Liver (tissue), 9 donors: Measurements from ENCODE around the gene NOS1AP. TPM values are rescaled to one million over a fixed set of nuclear protein-coding genes. Genes with fewer than 3 reads are reported as not detected.
A peak's percentile ranks its signal among the peaks of the same experiment; 100 is the strongest.

Source experiments
- DNase-seq: peaks from one replicate; pipeline ENCODE4 v3.0.0-alpha.2; 2017; ENCODE audit warnings: low spot score
- H3K27ac ChIP-seq, 2 donors: one replicate each; pipeline ENCODE4 v1.7.0; 2013; ENCODE audit warnings: inconsistent platforms in 2 of 2, low read length in 2 of 2, control low read depth in 1 of 2, low read depth in 1 of 2, mild to moderate bottlenecking in 1 of 2
- H3K27me3 ChIP-seq, 4 donors: one replicate each; pipeline versions ENCODE4 v1.6.1 to v1.7.0; 2013; ENCODE audit warnings: low read length in 3 of 4, inconsistent platforms in 1 of 4, mild to moderate bottlenecking in 1 of 4, moderate library complexity in 1 of 4; ENCODE audit not compliant: control insufficient read depth in 4 of 4, insufficient read depth in 4 of 4
- H3K36me3 ChIP-seq, 4 donors: one replicate each; pipeline versions ENCODE4 v1.6.1 to v1.7.0; 2013; ENCODE audit warnings: low read length in 3 of 4, mild to moderate bottlenecking in 3 of 4, low read depth in 1 of 4, moderate library complexity in 1 of 4; ENCODE audit not compliant: control insufficient read depth in 4 of 4, insufficient read depth in 3 of 4
- H3K4me1 ChIP-seq, 4 donors: one replicate each; pipeline versions ENCODE4 v1.6.1 to v1.7.0; 2013; ENCODE audit warnings: low read length in 3 of 4, mild to moderate bottlenecking in 3 of 4, moderate library complexity in 1 of 4; ENCODE audit not compliant: control insufficient read depth in 4 of 4, insufficient read depth in 4 of 4
- H3K4me3 ChIP-seq, 3 donors: one replicate each; pipeline versions ENCODE4 v1.6.1 to v1.7.0; 2013; ENCODE audit warnings: low read length in 3 of 3, control low read depth in 1 of 3, low read depth in 1 of 3, mild to moderate bottlenecking in 1 of 3
- H3K9ac ChIP-seq, 2 donors: one replicate each; pipeline ENCODE4 v1.7.0; 2013; ENCODE audit warnings: low read length in 2 of 2, mild to moderate bottlenecking in 2 of 2, moderate library complexity in 2 of 2, control low read depth in 1 of 2, low read depth in 1 of 2
- H3K9me3 ChIP-seq, 4 donors: one replicate each; pipeline versions ENCODE4 v1.6.1 to v1.7.0; 2013; ENCODE audit warnings: low read length in 3 of 4; ENCODE audit not compliant: control insufficient read depth in 4 of 4
- EGR1 ChIP-seq, 2 donors: IDR thresholded peaks; 2 replicates each; pipeline ENCODE4 v1.6.1; 2016 to 2018; ENCODE audit warnings: antibody characterized with exemption in 2 of 2, low read depth in 2 of 2
- FOXA1 ChIP-seq: IDR thresholded peaks from 2 replicates; pipeline ENCODE4 v1.6.1; 2016; ENCODE audit warnings: antibody characterized with exemption
- FOXA2 ChIP-seq: IDR thresholded peaks from 2 replicates; pipeline ENCODE4 v1.6.1; 2016; ENCODE audit warnings: antibody characterized with exemption
- GABPA ChIP-seq, 2 donors: IDR thresholded peaks in 1 of 2; conservative IDR thresholded peaks in 1 of 2; 2 replicates each; pipeline ENCODE4 v1.6.1; 2016; ENCODE audit warnings: antibody characterized with exemption in 2 of 2, mild to moderate bottlenecking in 1 of 2, moderate library complexity in 1 of 2
- HNF4A ChIP-seq, 2 donors: conservative IDR thresholded peaks; 2 replicates each; pipeline ENCODE4 v1.6.1; 2016; ENCODE audit warnings: antibody characterized with exemption in 2 of 2, mild to moderate bottlenecking in 2 of 2
- HNF4G ChIP-seq: IDR thresholded peaks from 2 replicates; pipeline ENCODE4 v1.6.1; 2016; ENCODE audit warnings: antibody characterized with exemption
- JUND ChIP-seq, 2 donors: IDR thresholded peaks; 2 replicates each; pipeline ENCODE4 v1.6.1; 2016; ENCODE audit warnings: antibody characterized with exemption in 2 of 2
- NR2F2 ChIP-seq: IDR thresholded peaks from 2 replicates; pipeline ENCODE4 v1.6.1; 2016; ENCODE audit warnings: antibody characterized with exemption
- RAD21 ChIP-seq, 2 donors: IDR thresholded peaks; 2 replicates each; pipeline ENCODE4 v1.6.1; 2016; ENCODE audit warnings: antibody characterized with exemption in 2 of 2, mild to moderate bottlenecking in 2 of 2
- RXRA ChIP-seq, 2 donors: IDR thresholded peaks; 2 replicates each; pipeline ENCODE4 v1.6.1; 2017 to 2018; ENCODE audit warnings: antibody characterized with exemption in 2 of 2, mild to moderate bottlenecking in 1 of 2
- SP1 ChIP-seq: IDR thresholded peaks from 2 replicates; pipeline ENCODE4 v1.6.1; 2018; ENCODE audit warnings: antibody characterized with exemption, mild to moderate bottlenecking
- YY1 ChIP-seq: IDR thresholded peaks from 2 replicates; pipeline ENCODE4 v1.6.1; 2016; ENCODE audit warnings: antibody characterized with exemption, mild to moderate bottlenecking
- WGBS: extraction: QIAGEN DNeasy Blood & Tissue Kit; methylation state at CpG from one replicate; pipeline ENCODE4 v1.1.7; 2013; 5-methylcytosine and 5-hydroxymethylcytosine counted together
- polyA plus RNA-seq, 2 donors: library from polyadenylated mRNA; stranded (reverse) in 1 of 2; unstranded in 1 of 2; fragments of 200-250 nt in 1 of 2; fragments of >200 nt in 1 of 2; fragmentation: Nextera tagmentation in 1 of 2; extraction: Ambion mirVana in 1 of 2; gene quantifications; one replicate each; pipeline versions ENCODE4 v1.2.1 to v1.2.3, GENCODE V29; 2013 to 2015
- total RNA-seq, 2 donors: library from RNA; depleted of rRNA; stranded (reverse); fragments of >200 nt; gene quantifications; one replicate each; pipeline ENCODE4 v1.2.3, GENCODE V29; 2014
- TF ChIP-seq, protein P1 (sequence below): fragments of 150-350 bp; IDR thresholded peaks from 2 replicates; pipeline ENCODE4 v1.5.1; 2017; ENCODE audit warnings: improper control_type of control experiment, low read depth, low read length; ENCODE audit not compliant: missing input control
- TF ChIP-seq, protein P2 (sequence below): IDR thresholded peaks from 2 replicates; pipeline ENCODE4 v1.6.1; 2016; ENCODE audit warnings: antibody characterized with exemption
- TF ChIP-seq, protein P3 (sequence below): IDR thresholded peaks from 2 replicates; pipeline ENCODE4 v1.6.1; 2016; ENCODE audit warnings: antibody characterized with exemption
- TF ChIP-seq, protein P4 (sequence below): IDR thresholded peaks from 2 replicates; pipeline ENCODE4 v1.6.1; 2016; ENCODE audit warnings: antibody characterized with exemption, mild to moderate bottlenecking
- TF ChIP-seq, protein P5 (sequence below): IDR thresholded peaks from 2 replicates; pipeline ENCODE4 v1.6.1; 2016; ENCODE audit warnings: antibody characterized with exemption
- donor health status: healthy.
- donor health status: healthy.
- donor health status: healthy.
- donor health status: healthy.
- donor health status: healthy.

Gene NOS1AP
- total and polyA plus RNA-seq, 4 donors = 1.4 to 13.0 (median 4.5) TPM

DNA sequence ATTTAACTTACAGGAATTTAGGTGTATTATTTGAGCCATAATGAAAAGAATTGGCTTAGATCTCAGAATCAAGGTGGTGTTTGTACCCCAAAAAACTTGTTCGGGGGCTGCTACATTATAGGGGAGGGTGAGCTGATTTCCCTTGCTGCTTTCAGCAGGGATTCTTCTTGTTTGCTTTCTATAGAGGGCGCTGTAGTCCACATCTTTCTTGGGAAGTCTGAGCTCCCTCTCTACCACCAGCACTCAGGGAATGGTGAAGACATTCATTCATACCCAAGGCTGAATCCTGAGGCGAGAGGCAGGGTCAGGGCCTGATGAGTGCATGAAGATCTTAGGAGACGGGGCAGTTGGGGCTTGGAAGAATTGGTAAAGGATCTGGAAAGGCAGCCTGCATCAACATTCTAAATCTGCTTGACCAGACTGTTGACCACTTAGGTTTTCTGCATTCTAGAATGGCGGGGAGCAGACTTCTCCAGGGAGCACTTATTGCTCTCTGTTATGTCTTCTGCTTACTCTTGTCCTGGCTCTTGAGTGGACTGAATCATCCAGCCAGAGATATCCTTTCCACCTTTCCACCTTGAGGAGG lies 288.3 kb downstream of the NOS1AP start:
- H3K4me1 ChIP-seq = peaks cover 3 to 21% (median 10%) of the 10 kb centered on the region in 4 donors
- H3K36me3 ChIP-seq = peaks cover 2 to 22% (median 17%) of the 10 kb centered on the region in 4 donors
- H3K9ac ChIP-seq = no peak overlapping the region
- WGBS = 65% methylated on average over 5 of the region's 5 CpGs
- no peak overlapping the region for H3K4me3 ChIP-seq
- no peaks in the 10 kb centered on the region for H3K27me3 ChIP-seq
- TF ChIP-seq, protein P1, sequence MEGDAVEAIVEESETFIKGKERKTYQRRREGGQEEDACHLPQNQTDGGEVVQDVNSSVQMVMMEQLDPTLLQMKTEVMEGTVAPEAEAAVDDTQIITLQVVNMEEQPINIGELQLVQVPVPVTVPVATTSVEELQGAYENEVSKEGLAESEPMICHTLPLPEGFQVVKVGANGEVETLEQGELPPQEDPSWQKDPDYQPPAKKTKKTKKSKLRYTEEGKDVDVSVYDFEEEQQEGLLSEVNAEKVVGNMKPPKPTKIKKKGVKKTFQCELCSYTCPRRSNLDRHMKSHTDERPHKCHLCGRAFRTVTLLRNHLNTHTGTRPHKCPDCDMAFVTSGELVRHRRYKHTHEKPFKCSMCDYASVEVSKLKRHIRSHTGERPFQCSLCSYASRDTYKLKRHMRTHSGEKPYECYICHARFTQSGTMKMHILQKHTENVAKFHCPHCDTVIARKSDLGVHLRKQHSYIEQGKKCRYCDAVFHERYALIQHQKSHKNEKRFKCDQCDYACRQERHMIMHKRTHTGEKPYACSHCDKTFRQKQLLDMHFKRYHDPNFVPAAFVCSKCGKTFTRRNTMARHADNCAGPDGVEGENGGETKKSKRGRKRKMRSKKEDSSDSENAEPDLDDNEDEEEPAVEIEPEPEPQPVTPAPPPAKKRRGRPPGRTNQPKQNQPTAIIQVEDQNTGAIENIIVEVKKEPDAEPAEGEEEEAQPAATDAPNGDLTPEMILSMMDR = peak; percentile 57
- TF ChIP-seq RAD21 (IDR thresholded peaks at IDR 0.05) (peak; percentile 82 to 83), HNF4G (no peak), JUND (IDR thresholded peaks at IDR 0.05) (no peak), YY1 (no peak), EGR1 (IDR thresholded peaks at IDR 0.05; ENCODE audit: low read depth in 2 of 2) (no peak), FOXA2 (no peak)
- TF ChIP-seq, protein P2, sequence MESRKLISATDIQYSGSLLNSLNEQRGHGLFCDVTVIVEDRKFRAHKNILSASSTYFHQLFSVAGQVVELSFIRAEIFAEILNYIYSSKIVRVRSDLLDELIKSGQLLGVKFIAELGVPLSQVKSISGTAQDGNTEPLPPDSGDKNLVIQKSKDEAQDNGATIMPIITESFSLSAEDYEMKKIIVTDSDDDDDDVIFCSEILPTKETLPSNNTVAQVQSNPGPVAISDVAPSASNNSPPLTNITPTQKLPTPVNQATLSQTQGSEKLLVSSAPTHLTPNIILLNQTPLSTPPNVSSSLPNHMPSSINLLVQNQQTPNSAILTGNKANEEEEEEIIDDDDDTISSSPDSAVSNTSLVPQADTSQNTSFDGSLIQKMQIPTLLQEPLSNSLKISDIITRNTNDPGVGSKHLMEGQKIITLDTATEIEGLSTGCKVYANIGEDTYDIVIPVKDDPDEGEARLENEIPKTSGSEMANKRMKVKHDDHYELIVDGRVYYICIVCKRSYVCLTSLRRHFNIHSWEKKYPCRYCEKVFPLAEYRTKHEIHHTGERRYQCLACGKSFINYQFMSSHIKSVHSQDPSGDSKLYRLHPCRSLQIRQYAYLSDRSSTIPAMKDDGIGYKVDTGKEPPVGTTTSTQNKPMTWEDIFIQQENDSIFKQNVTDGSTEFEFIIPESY = no peak
- TF ChIP-seq, protein P3, sequence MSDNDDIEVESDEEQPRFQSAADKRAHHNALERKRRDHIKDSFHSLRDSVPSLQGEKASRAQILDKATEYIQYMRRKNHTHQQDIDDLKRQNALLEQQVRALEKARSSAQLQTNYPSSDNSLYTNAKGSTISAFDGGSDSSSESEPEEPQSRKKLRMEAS = no peak
- no peak overlapping the region for H3K27ac ChIP-seq
- no peak for DNase-seq
- no peaks in the 10 kb centered on the region for H3K9me3 ChIP-seq

DNA sequence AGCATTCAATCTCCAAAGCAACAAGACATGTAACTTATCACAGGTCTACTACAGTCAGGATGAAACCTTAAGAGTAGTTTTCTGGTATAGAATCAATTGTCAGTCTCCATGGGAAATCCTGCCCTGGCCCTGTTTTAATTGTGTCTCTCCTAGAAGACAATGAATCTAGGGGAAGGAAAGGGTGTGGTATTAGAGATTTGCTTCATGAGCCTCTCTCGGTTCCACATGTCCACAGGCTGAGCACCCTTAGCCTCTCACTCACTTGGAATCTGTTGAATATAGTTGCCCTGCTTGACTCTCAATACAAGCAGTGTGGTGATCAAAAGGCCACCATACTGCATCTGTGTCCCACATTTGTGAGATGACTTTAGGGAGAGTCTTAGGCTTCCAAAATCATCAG lies 289.4 kb downstream of the NOS1AP start:
- peaks cover 2 to 22% (median 17%) of the 10 kb centered on the region in 4 donors for H3K36me3 ChIP-seq
- H3K9me3 ChIP-seq = no peaks in the 10 kb centered on the region
- H3K27ac ChIP-seq = no peak overlapping the region
- DNase-seq = no peak
- peaks cover 3 to 23% (median 12%) of the 10 kb centered on the region in 4 donors for H3K4me1 ChIP-seq
- H3K27me3 ChIP-seq = no peaks in the 10 kb centered on the region
- no peak overlapping the region for H3K4me3 ChIP-seq
- no peak overlapping the region for H3K9ac ChIP-seq
- 85% methylated on average over 1 of the region's 1 CpG for WGBS
- TF ChIP-seq, protein P2 = no peak
- TF ChIP-seq GABPA (IDR thresholded peaks at IDR 0.05 in 1 of 2, conservative IDR thresholded peaks at IDR 0.05 in 1 of 2) (no peak), HNF4A (conservative IDR thresholded peaks at IDR 0.05) (no peak), FOXA1 (no peak), JUND (IDR thresholded peaks at IDR 0.05) (no peak), RXRA (IDR thresholded peaks at IDR 0.05) (no peak), NR2F2 (no peak), SP1 (no peak), HNF4G (no peak), FOXA2 (no peak), EGR1 (IDR thresholded peaks at IDR 0.05; ENCODE audit: low read depth in 2 of 2) (no peak)
- TF ChIP-seq, protein P1 = no peak
- TF ChIP-seq, protein P4, sequence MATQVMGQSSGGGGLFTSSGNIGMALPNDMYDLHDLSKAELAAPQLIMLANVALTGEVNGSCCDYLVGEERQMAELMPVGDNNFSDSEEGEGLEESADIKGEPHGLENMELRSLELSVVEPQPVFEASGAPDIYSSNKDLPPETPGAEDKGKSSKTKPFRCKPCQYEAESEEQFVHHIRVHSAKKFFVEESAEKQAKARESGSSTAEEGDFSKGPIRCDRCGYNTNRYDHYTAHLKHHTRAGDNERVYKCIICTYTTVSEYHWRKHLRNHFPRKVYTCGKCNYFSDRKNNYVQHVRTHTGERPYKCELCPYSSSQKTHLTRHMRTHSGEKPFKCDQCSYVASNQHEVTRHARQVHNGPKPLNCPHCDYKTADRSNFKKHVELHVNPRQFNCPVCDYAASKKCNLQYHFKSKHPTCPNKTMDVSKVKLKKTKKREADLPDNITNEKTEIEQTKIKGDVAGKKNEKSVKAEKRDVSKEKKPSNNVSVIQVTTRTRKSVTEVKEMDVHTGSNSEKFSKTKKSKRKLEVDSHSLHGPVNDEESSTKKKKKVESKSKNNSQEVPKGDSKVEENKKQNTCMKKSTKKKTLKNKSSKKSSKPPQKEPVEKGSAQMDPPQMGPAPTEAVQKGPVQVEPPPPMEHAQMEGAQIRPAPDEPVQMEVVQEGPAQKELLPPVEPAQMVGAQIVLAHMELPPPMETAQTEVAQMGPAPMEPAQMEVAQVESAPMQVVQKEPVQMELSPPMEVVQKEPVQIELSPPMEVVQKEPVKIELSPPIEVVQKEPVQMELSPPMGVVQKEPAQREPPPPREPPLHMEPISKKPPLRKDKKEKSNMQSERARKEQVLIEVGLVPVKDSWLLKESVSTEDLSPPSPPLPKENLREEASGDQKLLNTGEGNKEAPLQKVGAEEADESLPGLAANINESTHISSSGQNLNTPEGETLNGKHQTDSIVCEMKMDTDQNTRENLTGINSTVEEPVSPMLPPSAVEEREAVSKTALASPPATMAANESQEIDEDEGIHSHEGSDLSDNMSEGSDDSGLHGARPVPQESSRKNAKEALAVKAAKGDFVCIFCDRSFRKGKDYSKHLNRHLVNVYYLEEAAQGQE = no peak
- TF ChIP-seq, protein P5, sequence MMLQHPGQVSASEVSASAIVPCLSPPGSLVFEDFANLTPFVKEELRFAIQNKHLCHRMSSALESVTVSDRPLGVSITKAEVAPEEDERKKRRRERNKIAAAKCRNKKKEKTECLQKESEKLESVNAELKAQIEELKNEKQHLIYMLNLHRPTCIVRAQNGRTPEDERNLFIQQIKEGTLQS = no peak
- TF ChIP-seq, protein P3 = no peak
